Body of pancreas (tissue), 4 donors: Measurements from ENCODE around the gene ATP6V1A.

ENCODE experiments used
- POLR2A ChIP-seq, 3 donors: fragments of 450-650 bp; IDR thresholded peaks; one replicate each; pipeline ENCODE4 v1.6.1; 2016; ENCODE audit warnings: antibody characterized with exemption in 3 of 3, mild to moderate bottlenecking in 2 of 3
- TF ChIP-seq, protein P1 (sequence below), 7 experiments: fragments of 450-650 bp in 4 of 7; fragments of 200-600 bp in 3 of 7; sonication (generic) in 3 of 7; IDR thresholded peaks; one replicate each; pipeline ENCODE4 v1.5.1; 2016 to 2019; ENCODE audit warnings: antibody characterized with exemption in 7 of 7

- TF ChIP-seq, protein P1, sequence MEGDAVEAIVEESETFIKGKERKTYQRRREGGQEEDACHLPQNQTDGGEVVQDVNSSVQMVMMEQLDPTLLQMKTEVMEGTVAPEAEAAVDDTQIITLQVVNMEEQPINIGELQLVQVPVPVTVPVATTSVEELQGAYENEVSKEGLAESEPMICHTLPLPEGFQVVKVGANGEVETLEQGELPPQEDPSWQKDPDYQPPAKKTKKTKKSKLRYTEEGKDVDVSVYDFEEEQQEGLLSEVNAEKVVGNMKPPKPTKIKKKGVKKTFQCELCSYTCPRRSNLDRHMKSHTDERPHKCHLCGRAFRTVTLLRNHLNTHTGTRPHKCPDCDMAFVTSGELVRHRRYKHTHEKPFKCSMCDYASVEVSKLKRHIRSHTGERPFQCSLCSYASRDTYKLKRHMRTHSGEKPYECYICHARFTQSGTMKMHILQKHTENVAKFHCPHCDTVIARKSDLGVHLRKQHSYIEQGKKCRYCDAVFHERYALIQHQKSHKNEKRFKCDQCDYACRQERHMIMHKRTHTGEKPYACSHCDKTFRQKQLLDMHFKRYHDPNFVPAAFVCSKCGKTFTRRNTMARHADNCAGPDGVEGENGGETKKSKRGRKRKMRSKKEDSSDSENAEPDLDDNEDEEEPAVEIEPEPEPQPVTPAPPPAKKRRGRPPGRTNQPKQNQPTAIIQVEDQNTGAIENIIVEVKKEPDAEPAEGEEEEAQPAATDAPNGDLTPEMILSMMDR (IDR thresholded peaks at IDR 0.05): no peak
- no peak for TF ChIP-seq POLR2A (IDR thresholded peaks at IDR 0.05)
Measured at GRCh38 chr3:113852506-113852905, 105.7 kb downstream of the ATP6V1A start.
